Endothelial cell (in vitro differentiated cells): Measurements from ENCODE around the gene CPSF3. TPM values are rescaled to one million over a fixed set of nuclear protein-coding genes. Genes with fewer than 3 reads are reported as not detected.

Experiments
- DNase-seq: peaks from one replicate; pipeline ENCODE4 v3.0.0; 2021; ENCODE audit warnings: low spot score
- H3K27ac Mint-ChIP-seq: one replicate; pipeline ENCODE4 v1.8.0; 2021; ENCODE audit warnings: mixed read lengths, inconsistent platforms; ENCODE audit not compliant: unreplicated experiment
- H3K27me3 Mint-ChIP-seq: one replicate; pipeline ENCODE4 v1.8.0; 2021; ENCODE audit warnings: mild to moderate bottlenecking, moderate library complexity, mixed read lengths, inconsistent platforms; ENCODE audit not compliant: unreplicated experiment
- H3K36me3 Mint-ChIP-seq: one replicate; pipeline ENCODE4 v1.8.0; 2021; ENCODE audit warnings: mild to moderate bottlenecking, low read depth, mixed read lengths, inconsistent platforms; ENCODE audit not compliant: unreplicated experiment
- H3K4me1 Mint-ChIP-seq: one replicate; pipeline ENCODE4 v1.8.0; 2021; ENCODE audit warnings: mild to moderate bottlenecking, mixed read lengths, inconsistent platforms; ENCODE audit not compliant: unreplicated experiment
- H3K4me3 Mint-ChIP-seq: one replicate; pipeline ENCODE4 v1.8.0; 2021; ENCODE audit warnings: mild to moderate bottlenecking, mixed read lengths, inconsistent platforms; ENCODE audit not compliant: unreplicated experiment
- H3K9me3 Mint-ChIP-seq: one replicate; pipeline ENCODE4 v1.8.0; 2021; ENCODE audit warnings: mixed read lengths, inconsistent platforms; ENCODE audit not compliant: unreplicated experiment
- total RNA-seq: library from RNA; stranded (reverse); fragmentation: NEBNext Ultra II Directional; extraction: Animal tissue kit (Norgen Biotek cat#: 25700); gene quantifications from one replicate; pipeline ENCODE4 v1.2.1, GENCODE V29; 2021; ENCODE audit not compliant: unreplicated experiment
- TF ChIP-seq, protein P1 (sequence below): fragments of 200-600 bp; sonication (generic); IDR thresholded peaks from one replicate; pipeline ENCODE4 v1.5.0; 2021; ENCODE audit warnings: antibody characterized with exemption; ENCODE audit not compliant: unreplicated experiment

Gene CPSF3
- total RNA-seq, 1 donor from 2014 or later, result 55.2 TPM

DNA sequence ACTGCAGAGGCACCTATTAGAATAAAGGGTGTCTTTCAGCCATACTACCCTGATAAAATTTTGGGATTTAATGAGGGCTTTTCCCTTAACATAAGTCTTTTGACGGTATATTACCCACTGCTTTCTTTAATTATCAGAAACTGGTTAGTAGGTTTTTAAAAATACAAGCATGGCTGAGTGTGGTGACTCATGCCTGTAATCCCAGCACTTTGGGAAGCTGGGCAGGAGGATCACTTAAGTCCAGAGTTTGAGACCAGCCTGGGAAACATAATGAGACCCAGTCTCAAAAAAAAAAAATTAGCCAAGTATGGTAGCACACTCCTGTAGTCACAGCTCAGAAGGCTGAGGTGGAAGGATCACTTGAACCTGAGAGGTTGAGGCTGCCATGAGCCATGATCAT is 16.1 kb downstream of the CPSF3 start:
- no peak overlapping the region for H3K27ac Mint-ChIP-seq
- DNase-seq, result no peak
- H3K27me3 Mint-ChIP-seq, result no peaks in the 10 kb centered on the region
- TF ChIP-seq, protein P1, sequence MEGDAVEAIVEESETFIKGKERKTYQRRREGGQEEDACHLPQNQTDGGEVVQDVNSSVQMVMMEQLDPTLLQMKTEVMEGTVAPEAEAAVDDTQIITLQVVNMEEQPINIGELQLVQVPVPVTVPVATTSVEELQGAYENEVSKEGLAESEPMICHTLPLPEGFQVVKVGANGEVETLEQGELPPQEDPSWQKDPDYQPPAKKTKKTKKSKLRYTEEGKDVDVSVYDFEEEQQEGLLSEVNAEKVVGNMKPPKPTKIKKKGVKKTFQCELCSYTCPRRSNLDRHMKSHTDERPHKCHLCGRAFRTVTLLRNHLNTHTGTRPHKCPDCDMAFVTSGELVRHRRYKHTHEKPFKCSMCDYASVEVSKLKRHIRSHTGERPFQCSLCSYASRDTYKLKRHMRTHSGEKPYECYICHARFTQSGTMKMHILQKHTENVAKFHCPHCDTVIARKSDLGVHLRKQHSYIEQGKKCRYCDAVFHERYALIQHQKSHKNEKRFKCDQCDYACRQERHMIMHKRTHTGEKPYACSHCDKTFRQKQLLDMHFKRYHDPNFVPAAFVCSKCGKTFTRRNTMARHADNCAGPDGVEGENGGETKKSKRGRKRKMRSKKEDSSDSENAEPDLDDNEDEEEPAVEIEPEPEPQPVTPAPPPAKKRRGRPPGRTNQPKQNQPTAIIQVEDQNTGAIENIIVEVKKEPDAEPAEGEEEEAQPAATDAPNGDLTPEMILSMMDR, result no peak
- no peaks in the 10 kb centered on the region for H3K9me3 Mint-ChIP-seq
- peaks cover 17% of the 10 kb centered on the region for H3K36me3 Mint-ChIP-seq
- H3K4me3 Mint-ChIP-seq, result no peak overlapping the region
- H3K4me1 Mint-ChIP-seq, result no peaks in the 10 kb centered on the region

DNA sequence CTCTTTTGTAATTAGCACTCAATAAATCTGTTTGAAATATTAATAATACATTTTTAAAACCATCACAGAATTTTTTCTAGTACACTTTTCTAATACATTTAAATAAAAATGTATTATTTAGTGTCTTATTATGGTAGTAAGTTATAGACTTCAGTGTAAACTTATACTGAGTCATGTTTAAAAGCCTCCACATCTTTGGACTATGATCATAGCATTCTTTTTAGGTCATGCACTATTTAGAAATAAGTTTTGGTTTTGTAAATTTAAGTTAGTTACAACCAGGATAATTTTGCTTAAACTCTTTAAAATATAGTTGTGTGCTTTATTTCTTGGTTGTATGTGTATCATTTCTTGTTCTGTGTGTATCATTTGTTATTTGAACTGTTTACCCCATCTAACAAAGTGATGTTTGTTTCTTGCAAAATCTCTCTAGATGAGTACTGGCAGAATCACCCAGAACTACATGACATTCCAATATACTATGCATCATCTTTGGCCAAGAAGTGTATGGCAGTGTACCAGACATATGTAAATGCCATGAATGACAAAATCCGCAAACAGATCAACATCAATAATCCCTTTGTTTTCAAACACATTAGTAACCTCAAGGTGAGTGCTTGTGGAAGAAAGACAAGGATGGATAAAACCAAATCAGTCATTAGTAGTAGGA is 16.7 kb downstream of the CPSF3 start:
- Mint-ChIP-seq H3K27ac (no peak overlapping the region), H3K27me3 (no peaks in the 10 kb centered on the region), H3K36me3 (peaks cover 22% of the 10 kb centered on the region), H3K4me1 (no peaks in the 10 kb centered on the region), H3K9me3 (no peaks in the 10 kb centered on the region), H3K4me3 (no peak overlapping the region)
- no peak for DNase-seq
- TF ChIP-seq, protein P1, result no peak

DNA sequence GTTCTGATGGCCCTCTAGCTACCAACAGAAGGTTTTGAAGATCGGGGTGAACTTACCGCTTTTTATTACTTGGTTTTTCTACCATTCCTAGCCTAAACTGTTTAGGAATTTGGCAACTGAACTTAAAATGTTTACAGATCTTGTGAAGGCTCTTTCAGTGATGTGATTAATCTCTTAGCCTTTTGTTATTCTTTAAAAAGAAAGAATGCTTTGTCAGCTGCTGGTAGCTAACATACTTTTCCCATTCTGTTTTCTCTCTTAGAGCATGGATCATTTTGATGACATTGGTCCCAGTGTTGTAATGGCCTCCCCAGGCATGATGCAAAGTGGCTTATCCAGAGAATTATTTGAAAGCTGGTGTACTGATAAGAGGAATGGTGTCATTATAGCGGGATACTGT is 18.1 kb downstream of the CPSF3 start:
- H3K4me3 Mint-ChIP-seq, result no peak overlapping the region

DNA sequence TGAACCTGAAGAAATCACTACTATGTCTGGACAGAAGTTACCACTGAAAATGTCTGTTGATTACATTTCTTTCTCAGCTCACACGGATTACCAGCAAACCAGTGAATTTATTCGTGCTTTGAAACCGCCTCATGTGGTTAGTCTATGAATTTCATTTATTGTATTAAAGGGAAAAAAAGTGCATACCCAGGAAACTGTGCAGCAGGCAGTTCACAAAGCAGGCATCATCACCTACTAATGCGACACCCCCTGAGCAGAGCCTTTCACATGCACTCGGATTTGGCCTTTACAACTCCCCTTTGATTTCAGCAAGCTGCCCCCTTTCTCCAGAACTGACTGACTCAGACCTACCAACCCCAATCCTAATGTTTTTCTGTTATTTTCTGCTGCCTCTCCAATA is 20.1 kb downstream of the CPSF3 start:
- no peaks in the 10 kb centered on the region for H3K4me1 Mint-ChIP-seq
- H3K9me3 Mint-ChIP-seq, result no peaks in the 10 kb centered on the region
- TF ChIP-seq, protein P1, result no peak
- H3K27ac Mint-ChIP-seq, result no peak overlapping the region
- no peaks in the 10 kb centered on the region for H3K27me3 Mint-ChIP-seq
- no peak overlapping the region for H3K4me3 Mint-ChIP-seq
- DNase-seq, result no peak
- peaks cover 29% of the 10 kb centered on the region for H3K36me3 Mint-ChIP-seq

More for the DNA sequence above, 18.1 kb downstream of the CPSF3 start:
- TF ChIP-seq, protein P1, result no peak
- no peak overlapping the region for H3K27ac Mint-ChIP-seq
- no peaks in the 10 kb centered on the region for H3K9me3 Mint-ChIP-seq
- peaks cover 27% of the 10 kb centered on the region for H3K36me3 Mint-ChIP-seq
- no peaks in the 10 kb centered on the region for H3K4me1 Mint-ChIP-seq
- no peak for DNase-seq
- H3K27me3 Mint-ChIP-seq, result no peaks in the 10 kb centered on the region

DNA sequence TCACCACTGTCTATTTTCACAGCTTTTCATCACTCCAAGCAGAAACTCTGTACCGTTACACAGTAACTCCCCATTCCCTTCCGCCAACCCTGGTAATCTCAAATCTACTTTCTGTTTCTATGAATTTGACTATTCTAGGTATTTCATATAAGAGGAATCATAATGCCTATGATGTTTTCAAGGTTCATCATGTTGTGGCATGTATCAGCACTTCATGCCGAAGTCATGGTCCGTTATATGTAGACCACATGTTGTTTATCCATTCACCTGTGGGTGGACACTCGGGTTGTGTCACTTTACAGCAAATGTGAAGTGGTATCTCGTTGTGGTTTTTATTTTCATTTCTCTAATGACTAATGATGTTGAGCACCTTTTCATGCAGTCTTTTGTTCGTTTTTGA is 21.6 kb downstream of the CPSF3 start:
- Mint-ChIP-seq H3K27me3 (no peaks in the 10 kb centered on the region), H3K4me3 (peak overlapping the region; percentile 12), H3K36me3 (peaks cover 33% of the 10 kb centered on the region), H3K4me1 (no peaks in the 10 kb centered on the region), H3K27ac (no peak overlapping the region), H3K9me3 (no peaks in the 10 kb centered on the region)
- DNase-seq, result no peak
- TF ChIP-seq, protein P1, result no peak
